ENCODE measurements around the gene TTLL11. TPM values are rescaled to one million over a fixed set of nuclear protein-coding genes. Genes with fewer than 3 reads are reported as not detected.

The TTLL11 gene
- total RNA-seq, 1 donor from 2014 or later: 23.9 TPM

- H3K27me3 Mint-ChIP-seq (ENCODE audit: unreplicated experiment): no peaks in the 10 kb centered on the region
- no peak for DNase-seq
- no peaks in the 10 kb centered on the region for H3K4me1 Mint-ChIP-seq (ENCODE audit: low read depth, unreplicated experiment)
- TF ChIP-seq CTCF (IDR thresholded peaks at IDR 0.05; ENCODE audit: partially characterized antibody, unreplicated experiment): no peak
- no peak overlapping the region for H3K4me3 Mint-ChIP-seq (ENCODE audit: unreplicated experiment)
- no peak overlapping the region for H3K27ac Mint-ChIP-seq (ENCODE audit: unreplicated experiment)
- no peaks in the 10 kb centered on the region for H3K9me3 Mint-ChIP-seq (ENCODE audit: unreplicated experiment)
- H3K36me3 Mint-ChIP-seq (ENCODE audit: unreplicated experiment): no peaks in the 10 kb centered on the region
Measured at GRCh38 chr9:121865060-121865459, 228.0 kb downstream of the TTLL11 start.

- Mint-ChIP-seq H3K27me3 (ENCODE audit: unreplicated experiment) (no peaks in the 10 kb centered on the region), H3K4me1 (ENCODE audit: low read depth, unreplicated experiment) (no peaks in the 10 kb centered on the region), H3K36me3 (ENCODE audit: unreplicated experiment) (no peaks in the 10 kb centered on the region), H3K9me3 (ENCODE audit: unreplicated experiment) (no peaks in the 10 kb centered on the region), H3K27ac (ENCODE audit: unreplicated experiment) (no peak overlapping the region), H3K4me3 (ENCODE audit: unreplicated experiment) (no peak overlapping the region)
- DNase-seq: no peak
- no peak for TF ChIP-seq CTCF (IDR thresholded peaks at IDR 0.05; ENCODE audit: partially characterized antibody, unreplicated experiment)
Measured at GRCh38 chr9:121863955-121864354, 229.2 kb downstream of the TTLL11 start.

GRCh38 chr9:121862371-121863332, 230.5 kb downstream of the TTLL11 start:
- no peak for DNase-seq
- no peak overlapping the region for H3K27ac Mint-ChIP-seq (ENCODE audit: unreplicated experiment)

GRCh38 chr9:121861501-121862180, 231.5 kb downstream of the TTLL11 start:
- H3K4me3 Mint-ChIP-seq (ENCODE audit: unreplicated experiment): no peak overlapping the region
- no peaks in the 10 kb centered on the region for H3K36me3 Mint-ChIP-seq (ENCODE audit: unreplicated experiment)
- TF ChIP-seq CTCF (IDR thresholded peaks at IDR 0.05; ENCODE audit: partially characterized antibody, unreplicated experiment): peak; percentile 27
- no peaks in the 10 kb centered on the region for H3K27me3 Mint-ChIP-seq (ENCODE audit: unreplicated experiment)
- H3K27ac Mint-ChIP-seq (ENCODE audit: unreplicated experiment): no peak overlapping the region
- no peaks in the 10 kb centered on the region for H3K4me1 Mint-ChIP-seq (ENCODE audit: low read depth, unreplicated experiment)
- DNase-seq: peak; percentile 76
- H3K9me3 Mint-ChIP-seq (ENCODE audit: unreplicated experiment): no peaks in the 10 kb centered on the region

More at GRCh38 chr9:121862371-121863332, 230.5 kb downstream of the TTLL11 start:
- Mint-ChIP-seq H3K27me3 (ENCODE audit: unreplicated experiment) (no peaks in the 10 kb centered on the region), H3K4me3 (ENCODE audit: unreplicated experiment) (no peak overlapping the region), H3K4me1 (ENCODE audit: low read depth, unreplicated experiment) (no peaks in the 10 kb centered on the region), H3K36me3 (ENCODE audit: unreplicated experiment) (no peaks in the 10 kb centered on the region), H3K9me3 (ENCODE audit: unreplicated experiment) (no peaks in the 10 kb centered on the region)
- TF ChIP-seq CTCF (IDR thresholded peaks at IDR 0.05; ENCODE audit: partially characterized antibody, unreplicated experiment): no peak

Measured in glutamatergic neuron (in vitro differentiated cells).